Measurements from ENCODE around the gene LRBA.

DNA sequence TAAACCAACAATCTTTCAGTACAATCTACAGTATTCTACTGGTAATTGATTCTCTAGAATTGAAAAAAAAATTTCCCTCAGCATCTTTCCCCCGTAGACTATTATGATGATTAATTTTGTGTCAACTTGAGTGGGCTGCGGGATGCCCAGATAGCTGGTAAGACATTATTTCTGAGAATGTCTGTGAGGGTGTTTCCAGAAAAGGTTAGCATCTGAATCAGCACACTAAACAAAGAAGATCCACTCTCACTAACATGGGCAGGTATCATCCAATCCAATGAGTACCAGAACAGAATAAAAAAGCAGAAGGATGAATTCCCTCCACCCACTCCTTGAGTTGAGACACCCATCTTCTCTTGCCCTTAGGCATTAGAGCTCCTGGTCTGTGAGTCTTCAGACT lies 619.2 kb downstream of the LRBA start:
- no peak for TF ChIP-seq POLR2AphosphoS5 (IDR thresholded peaks at IDR 0.05; ENCODE audit: low read depth, low read length)
- no peak for TF ChIP-seq POLR2A (IDR thresholded peaks at IDR 0.05; ENCODE audit: low read depth, low read length)
- no peak for TF ChIP-seq TAF1 (IDR thresholded peaks at IDR 0.05; ENCODE audit: low read depth, low read length)
- TF ChIP-seq PAX5 (IDR thresholded peaks at IDR 0.05; ENCODE audit: insufficient read depth, low read length, severe bottlenecking), result no peak

Measured in GM12891 (cell line).